Activated CD8-positive, alpha-beta memory T cell treated with anti-CD3 and anti-CD28 coated beads, Interleukin-2, amount 50 U/mL, for 1 hour (primary cell): ENCODE measurements around the gene ITGA3.
A peak's percentile ranks its signal among the peaks of the same experiment; 100 is the strongest.

Source experiments
- DNase-seq: peaks from one replicate; pipeline ENCODE4 v3.0.0-alpha.2; 2020; ENCODE audit errors: extremely low read depth

ITGA3 gene

DNA sequence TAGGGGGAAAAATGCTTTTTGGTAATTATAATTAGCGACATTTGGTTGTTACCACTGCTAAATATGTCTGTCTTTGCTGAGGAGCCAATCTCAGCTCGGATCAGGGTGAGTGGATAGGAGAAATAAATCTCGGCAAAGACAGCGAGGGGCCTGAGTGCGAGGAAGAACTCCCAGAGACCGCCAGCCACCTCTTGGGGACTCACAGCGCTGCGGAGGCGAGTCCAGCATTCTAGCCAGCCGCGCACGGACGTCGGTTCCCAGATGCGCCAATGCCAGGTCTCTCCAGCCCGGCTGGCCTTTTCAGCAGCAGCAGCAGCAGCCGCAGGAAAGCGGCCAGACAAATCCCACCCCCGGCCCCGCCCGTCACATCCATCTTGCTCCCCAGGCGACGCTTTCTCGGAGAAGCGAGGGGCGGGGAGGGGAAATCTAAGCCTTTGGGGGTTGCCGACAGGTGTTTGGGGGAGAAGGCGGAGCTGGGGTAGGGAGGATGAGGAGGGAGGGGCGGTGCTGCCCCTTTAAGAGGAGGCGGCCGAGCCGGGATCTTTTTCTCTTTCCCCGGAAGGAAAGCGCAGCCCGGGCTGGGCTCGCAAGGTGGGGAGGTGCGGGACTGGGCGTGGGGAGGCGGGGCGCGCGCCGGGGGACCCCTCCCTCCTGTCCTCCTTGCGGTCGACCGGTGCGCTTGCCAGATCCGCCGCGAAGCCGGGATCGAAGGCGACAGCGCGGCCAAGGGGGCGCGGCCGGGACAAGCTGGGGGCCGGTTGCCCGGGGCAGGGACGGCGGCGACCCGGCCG is at the start of gene ITGA3:
TSS of gene ITGA3 (plus strand) at position 685 of the 791 bp plus-strand sequence. CDS start 330 bp downstream, outside the sequence.
- DNase-seq, result no peak

GRCh38 chr17:50009282-50009681 is 46.6 kb upstream of the ITGA3 start:
- no peak for DNase-seq

GRCh38 chr17:50013079-50013478 is 42.8 kb upstream of the ITGA3 start:
- DNase-seq, result no peak

- DNase-seq, result no peak
These were observed 41.3 kb upstream of the ITGA3 start for GRCh38 chr17:50014471-50015088.

- DNase-seq, result no peak
These were observed 40.8 kb upstream of the ITGA3 start for GRCh38 chr17:50015146-50015545.

GRCh38 chr17:50018909-50019308 is 37.0 kb upstream of the ITGA3 start:
- DNase-seq, result no peak

DNA sequence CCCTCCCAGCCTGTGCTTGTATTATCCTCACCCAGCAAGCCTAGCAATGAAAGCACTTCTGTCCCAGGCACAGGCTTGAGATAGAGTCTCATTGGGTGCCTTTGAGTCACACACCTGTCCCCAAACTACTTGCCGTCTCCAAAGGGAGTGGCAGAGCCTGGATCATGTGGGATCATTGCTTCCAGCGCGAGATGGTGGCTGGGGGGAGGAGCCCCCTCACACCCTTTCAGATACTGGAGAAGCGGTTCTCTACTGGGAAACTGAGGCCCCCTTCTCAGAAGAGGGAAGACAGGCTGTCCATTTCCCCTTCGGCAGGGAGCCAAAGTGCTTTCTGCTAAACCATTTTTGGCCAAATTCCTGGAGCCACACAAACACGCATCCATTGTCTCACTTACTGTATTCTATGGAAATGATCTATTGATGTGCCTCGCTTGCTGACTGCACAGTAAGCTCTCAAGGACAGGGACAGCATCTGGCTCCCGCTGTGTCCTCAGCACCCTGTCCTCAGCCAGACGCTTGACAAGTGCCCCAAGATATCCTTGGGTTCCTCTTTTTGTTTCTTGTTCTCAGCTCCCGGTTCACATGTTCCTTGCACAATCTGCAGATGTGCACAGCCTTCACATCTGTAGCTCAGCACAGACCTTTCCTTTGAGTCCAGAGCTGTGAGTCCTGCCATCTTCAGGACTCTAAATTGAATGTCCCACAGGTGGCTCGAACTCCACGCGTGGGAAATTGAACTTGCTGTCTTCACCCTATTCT is 34.9 kb upstream of the ITGA3 start:
- DNase-seq, result no peak

DNA sequence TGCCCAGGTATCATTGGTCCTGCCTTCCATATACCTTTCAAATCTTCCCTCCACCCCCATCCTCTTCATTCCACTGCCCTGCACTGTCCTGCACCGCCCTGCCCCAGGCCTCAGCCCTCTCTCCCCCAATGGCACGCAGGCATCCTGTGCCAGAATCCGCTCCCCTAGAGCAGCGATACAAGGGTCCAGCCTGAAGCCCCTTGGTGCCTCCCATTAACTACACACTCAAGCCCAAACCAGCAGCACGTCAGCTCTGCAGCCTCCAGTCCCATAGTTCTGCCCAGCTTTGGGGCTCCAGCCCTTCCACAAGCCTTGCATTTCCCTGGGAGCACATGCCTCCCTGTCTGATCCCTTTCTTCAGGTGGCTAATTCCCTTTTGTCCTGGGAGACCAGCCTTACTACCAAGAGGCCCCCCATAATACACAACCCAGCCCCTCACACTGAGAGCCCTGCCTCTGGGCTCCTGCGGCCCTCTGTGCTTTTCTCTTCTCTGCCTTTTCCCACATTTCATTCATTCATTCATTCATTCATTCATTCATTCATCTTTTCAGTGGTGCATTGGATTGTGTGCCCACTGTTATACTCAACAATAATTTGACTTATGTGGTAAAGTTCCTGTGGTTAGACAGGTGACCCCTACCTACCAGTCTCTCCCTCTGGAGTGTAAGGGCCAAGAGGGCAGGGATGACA is 34.1 kb upstream of the ITGA3 start:
- DNase-seq, result no peak

DNA sequence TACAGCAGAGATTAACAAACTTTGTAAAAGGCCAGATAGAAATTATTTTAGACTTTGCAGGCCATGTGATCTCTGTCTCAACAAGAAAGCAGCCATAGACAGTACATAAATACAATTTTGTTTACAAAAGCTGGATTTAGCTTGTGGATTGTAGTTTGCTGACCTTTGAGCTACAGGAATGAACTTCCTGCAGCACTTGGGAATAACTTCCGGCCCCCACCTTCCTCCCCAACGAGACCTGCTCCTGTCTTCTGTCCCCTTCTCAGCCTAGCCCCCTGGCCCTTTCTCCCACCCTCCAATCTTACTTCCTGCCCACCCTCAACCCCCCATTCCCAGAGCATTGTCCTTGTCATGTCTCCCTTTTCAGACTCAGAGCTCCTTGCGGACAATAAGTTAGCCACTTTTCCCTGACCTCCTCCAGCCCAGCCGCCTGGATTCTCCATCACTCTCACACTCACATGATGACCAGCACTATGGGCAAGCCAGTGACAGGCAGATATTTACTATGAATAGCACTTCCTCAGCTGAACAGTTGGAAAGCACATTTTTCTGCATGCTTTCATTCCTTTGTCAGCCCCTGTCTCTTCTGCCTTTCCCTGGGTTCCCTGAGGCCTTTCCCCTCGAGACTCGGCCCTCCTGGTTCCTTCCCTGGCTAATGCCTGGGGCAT is 33.3 kb upstream of the ITGA3 start:
- no peak for DNase-seq

DNA sequence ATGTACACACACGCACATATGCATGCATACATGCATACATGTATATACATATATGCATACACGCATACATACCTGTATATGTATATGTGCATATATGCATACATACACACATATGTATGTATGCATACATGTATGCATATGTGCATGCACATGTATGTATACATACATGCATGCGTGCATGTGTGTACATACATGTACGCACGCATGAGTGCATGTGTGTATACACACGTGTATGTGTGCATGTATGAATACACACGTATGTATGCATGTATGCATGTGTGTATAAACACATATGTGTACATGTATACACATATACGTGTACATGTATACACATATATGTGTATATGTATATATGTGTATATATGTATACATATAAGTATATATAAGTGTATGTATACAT is 32.4 kb upstream of the ITGA3 start:
- no peak for DNase-seq

- DNase-seq, result no peak
These were observed 31.1 kb upstream of the ITGA3 start for GRCh38 chr17:50024808-50025207.

DNA sequence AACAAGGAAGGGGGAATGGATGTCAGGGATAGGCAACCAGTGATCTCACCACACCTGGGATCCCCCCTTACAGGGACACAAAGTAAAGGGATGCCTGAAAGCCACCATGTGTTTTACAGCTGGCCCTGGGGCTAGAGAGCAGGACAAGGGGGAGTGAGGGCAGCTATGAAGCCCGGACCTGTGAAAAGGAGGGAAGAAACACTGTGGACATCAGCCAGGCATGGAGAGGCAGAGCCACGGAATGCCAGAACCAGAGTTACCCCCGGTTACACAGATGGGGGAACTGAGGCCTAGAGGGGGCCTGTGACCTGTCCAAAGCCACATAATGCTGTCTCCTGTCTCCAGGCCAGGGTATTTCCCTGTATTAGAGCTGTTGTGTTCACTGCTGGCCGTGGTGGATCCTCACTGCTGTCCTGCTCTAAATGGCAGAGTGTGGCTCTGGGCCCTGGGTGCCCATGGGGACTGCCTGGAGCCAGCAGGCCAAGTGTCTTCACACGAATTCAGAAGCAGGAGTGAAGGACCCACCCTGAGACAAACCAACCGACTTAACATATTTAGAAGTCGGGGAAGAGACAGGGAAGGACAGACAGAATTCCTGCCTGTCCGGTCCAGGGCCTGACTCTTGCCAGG is 29.7 kb upstream of the ITGA3 start:
- no peak for DNase-seq

- DNase-seq, result peak; percentile 13
These were observed 29.1 kb upstream of the ITGA3 start for GRCh38 chr17:50026837-50027171.

DNA sequence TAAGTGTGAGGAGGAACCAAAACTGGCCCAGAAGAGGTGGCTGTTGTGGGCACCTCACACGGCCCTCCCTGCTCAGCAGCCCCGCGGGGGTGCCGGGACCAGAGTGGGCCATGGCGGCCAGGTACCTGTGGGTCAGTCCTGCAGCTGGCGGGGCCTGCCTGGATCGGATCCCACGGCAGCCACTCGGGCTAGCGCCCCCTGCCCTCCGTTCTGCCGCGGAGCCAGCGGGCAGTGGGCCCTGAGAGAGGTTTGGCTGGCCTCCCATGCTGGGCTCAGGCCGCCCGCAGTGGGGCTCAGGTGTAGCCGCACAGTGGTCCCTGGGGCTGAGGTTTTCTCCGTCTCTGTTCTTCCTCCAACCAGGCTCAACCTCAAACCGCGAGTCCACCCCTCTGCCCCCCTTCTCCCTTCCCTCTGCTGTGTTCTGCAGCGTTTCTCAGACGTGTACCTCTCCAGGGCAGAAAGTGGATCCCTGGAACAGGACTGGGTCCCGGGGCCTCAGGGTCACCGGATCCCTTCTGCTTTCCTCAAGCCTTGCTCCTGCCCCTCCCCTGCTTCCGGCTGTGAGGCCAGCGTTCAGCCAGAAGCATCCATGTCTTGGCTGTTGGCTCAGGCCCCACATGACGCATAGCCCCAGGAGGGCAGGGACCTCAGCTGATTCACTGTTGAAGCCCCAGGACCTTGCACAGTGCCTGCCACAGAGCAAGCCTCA is 28.6 kb upstream of the ITGA3 start:
- no peak for DNase-seq

- no peak for DNase-seq
These were observed 27.8 kb upstream of the ITGA3 start for GRCh38 chr17:50027881-50028735.

GRCh38 chr17:50028736-50029120 is 27.2 kb upstream of the ITGA3 start:
- no peak for DNase-seq

- no peak for DNase-seq
These were observed 26.7 kb upstream of the ITGA3 start for GRCh38 chr17:50029185-50029584.

DNA sequence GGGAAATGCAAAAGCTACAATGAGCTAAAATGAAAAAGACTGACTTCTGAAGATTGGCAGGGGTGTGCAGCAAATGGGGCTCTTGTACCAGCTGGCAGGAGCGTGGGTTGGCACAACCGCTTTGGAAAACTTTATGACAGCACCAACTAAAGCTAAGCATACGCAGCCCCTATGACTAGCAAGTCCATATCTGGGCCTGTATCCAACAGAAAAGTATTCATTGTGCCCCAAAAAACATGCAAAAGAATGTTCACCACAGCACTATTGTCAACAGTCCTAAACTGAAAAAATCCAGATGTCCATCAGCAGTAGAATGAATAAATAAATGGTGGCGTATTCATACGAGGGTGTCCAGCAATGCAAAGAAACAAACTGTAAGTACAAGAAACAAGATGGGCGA is 22.6 kb upstream of the ITGA3 start:
- DNase-seq, result no peak

- DNase-seq, result no peak
These were observed 21.2 kb upstream of the ITGA3 start for GRCh38 chr17:50034498-50035364.
